GM18951 (cell line): ENCODE results near the gene ZFYVE26.

Experiments used
- POLR2A ChIP-seq: IDR thresholded peaks from 4 replicates; pipeline ENCODE4 v1.6.1; 2011; ENCODE audit warnings: mild to moderate bottlenecking; ENCODE audit not compliant: insufficient read length, insufficient read depth; ENCODE audit errors: extremely low read depth
- in situ Hi-C: fragments of 300-500 bp; cut with MboI; formaldehyde crosslinking; loops from one replicate; pipeline ENCODE4 v1.12.0; 2022; ENCODE audit warnings: low sequenced_read_pairs, mixed read lengths, inconsistent platforms; ENCODE audit not compliant: unreplicated experiment

The ZFYVE26 gene

DNA sequence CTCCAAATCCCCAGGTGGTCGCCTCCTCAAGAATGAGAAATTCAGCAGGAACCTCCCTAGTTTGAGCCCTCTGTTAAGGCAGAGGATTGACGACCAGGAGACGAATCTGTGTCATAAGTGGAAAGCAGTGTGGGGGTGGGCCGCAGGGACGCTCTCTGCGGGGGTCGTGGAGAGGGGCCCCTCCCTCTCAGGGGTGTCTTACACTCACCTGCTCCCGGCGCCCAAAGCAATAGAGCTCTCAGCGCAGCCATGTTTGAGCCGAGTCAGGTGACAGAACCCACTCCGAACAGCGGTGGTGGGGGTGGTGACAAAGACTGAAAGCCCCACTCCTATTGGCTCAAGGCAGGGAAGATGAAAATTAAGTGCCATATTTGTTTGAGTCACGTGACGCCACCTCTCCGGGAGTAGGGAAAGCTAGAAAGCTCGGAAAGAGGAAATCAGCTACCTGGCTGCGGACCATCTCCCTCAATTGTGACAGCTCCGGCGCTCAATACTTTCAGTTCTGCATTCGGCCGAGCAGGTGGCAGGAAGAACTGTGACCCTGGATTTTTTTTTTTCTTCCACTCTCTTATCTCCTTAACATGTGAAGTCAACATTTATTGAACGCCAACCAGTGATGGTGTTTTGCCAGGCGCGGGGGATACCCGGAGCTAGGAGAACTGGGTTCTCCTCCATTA, at the start of gene ZFYVE26:
Gene ZFYVE26, minus strand, starts transcription at position 265 of the 677 bp plus-strand sequence. CDS start 627 bp downstream, outside the sequence.
- in situ Hi-C loops, result no loop called here

DNA sequence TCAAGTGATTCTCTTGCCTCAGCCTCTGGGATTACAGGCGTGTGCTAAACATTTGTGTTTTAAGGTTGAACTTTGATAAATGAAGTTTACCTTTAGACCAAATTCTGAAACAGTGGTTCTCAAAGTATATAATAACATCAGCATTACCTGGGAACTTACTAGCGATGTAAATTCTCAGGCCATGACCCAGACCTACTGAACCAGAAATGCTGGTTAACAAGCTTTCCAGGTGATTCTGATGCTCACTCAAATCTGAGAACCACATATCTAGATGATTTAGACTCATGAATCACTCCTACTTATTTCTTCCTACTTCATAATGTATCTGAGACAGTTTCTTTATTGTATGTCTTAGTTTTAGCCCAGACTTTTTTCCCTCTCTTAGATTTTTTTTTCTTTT, 46.8 kb upstream of the ZFYVE26 start:
- in situ Hi-C loops, result no loop called here
- no peak for TF ChIP-seq POLR2A

More for the DNA sequence above, at the start of gene ZFYVE26:
- TF ChIP-seq POLR2A, result peak; percentile 69

GRCh38 chr14:67859169-67859749, 42.9 kb upstream of the ZFYVE26 start:
- in situ Hi-C loops, result no loop called here
- TF ChIP-seq POLR2A, result no peak

GRCh38 chr14:67857778-67858350, 41.5 kb upstream of the ZFYVE26 start:
- TF ChIP-seq POLR2A, result no peak

DNA sequence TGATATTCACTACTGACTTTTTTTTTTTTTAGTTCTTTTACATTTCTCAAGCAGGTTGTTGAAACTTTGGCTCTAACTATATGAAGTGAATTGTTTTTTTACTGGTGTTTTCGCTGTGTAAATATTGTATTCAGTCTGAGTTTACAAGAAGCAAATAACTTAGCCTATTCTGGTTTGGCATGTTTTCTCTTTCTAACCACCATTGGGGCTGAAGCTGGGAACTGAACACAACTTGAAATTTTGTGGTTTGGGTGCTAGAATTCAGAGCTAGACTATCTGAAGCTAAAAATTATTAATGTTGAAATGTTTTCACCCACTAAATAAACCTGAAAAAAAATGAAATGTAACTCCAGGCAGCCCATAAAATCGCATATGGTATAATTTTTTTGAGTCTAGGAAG, 40.4 kb upstream of the ZFYVE26 start:
- in situ Hi-C loops, result no loop called here
- TF ChIP-seq POLR2A, result no peak

More at GRCh38 chr14:67857778-67858350, 41.5 kb upstream of the ZFYVE26 start:
- in situ Hi-C loops, result no loop called here

GRCh38 chr14:67853715-67854114, 37.3 kb upstream of the ZFYVE26 start:
- in situ Hi-C loops, result no loop called here
- TF ChIP-seq POLR2A, result no peak

GRCh38 chr14:67852926-67853604, 36.7 kb upstream of the ZFYVE26 start:
- no peak for TF ChIP-seq POLR2A

DNA sequence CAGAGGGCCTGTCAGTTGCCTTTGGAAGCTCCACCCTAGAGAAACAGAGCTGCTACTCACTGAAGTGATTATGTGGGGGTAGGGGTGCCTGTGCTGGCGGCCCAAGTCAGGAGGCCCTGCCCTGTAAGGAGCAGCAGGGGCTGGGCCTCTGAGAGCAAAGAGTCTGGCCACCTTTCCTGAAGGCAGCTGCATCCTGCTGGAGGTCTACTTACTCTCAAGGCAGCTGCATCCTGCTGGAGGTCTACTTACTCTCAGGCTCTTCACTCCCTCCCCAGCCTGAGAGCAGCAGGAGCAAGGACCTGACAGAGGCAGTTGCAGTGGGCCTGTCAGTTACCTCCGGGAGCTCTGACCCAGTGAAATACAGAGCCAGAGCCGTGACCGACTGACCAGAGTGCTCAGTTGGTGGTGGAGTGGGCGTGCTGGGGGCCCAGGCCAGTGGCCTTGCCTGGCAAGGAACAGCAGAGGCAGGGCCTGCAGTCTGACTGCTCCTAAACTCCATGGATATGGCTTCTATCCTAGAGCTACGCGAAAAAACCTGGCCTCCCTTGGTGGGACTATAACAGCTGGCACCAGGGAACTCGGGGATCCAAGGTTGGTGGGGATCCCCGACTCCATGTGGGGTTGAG, 35.5 kb upstream of the ZFYVE26 start:
- in situ Hi-C loops, result no loop called here
- no peak for TF ChIP-seq POLR2A

More at GRCh38 chr14:67852926-67853604, 36.7 kb upstream of the ZFYVE26 start:
- in situ Hi-C loops, result no loop called here

DNA sequence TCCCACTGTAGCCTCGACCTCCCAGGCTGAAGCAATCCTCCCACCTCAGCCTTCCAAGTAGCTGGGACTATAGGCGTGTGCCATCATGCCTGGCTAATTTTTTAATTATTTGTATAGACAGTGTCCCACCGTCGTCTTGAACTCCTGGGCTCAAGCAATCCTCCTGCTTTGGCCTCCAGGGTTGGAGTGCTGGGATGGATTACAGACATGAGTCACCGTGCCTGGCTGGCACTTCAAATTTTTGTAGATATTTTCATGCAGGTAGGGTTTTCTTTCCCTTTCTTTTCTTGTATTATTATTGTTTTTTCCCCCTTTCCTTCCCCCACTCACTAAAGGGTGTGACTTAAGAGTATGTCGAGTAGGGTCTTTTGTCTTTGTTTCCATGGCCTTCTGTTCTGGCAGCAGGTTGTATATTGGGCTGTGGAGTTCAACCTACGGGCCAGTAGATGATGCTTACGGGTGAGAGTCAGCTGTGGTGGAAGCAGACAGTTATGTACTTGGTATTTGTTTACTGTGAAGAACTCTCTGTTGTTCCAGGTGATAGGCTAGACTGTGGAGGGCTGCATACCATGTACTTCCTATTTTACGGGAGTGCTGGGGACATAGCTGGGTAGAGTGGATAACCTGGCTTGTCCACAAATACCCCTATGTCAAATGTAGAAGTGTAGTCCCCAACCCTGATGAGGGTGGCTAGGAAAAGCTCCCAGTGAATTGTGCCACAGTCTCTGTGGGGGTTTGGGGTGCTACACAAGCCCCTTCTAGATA, 33.9 kb upstream of the ZFYVE26 start:
- in situ Hi-C loops, result no loop called here
- TF ChIP-seq POLR2A, result no peak

DNA sequence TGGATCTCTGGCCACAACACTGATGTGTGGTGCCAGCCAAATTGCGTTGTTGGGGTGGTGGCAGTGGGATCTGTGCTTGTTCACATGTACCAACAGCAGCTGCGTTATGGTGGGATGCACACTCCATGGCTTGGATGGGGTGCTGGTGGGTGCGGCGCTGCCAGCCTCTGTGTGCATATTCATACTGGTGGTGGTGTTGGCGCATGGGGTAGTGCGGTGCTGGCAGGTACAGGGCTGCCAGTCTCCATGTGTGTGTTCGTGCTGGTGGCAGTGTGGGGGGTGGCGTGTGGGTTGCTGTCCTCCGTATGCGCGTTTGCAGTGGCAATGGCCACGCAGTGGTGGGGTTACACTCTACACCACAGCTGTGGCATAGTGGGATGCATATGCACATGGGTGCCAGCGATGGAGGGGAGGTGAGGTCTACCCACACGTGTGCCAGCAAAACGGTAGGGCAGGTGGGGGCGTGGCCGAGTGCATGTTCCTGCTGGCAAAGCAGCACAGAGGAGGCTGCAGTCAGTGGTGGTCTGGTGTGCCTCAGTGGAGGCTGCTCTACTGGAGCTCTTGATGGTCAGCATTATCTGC, 29.7 kb upstream of the ZFYVE26 start:
- no peak for TF ChIP-seq POLR2A
- in situ Hi-C loops, result no loop called here

DNA sequence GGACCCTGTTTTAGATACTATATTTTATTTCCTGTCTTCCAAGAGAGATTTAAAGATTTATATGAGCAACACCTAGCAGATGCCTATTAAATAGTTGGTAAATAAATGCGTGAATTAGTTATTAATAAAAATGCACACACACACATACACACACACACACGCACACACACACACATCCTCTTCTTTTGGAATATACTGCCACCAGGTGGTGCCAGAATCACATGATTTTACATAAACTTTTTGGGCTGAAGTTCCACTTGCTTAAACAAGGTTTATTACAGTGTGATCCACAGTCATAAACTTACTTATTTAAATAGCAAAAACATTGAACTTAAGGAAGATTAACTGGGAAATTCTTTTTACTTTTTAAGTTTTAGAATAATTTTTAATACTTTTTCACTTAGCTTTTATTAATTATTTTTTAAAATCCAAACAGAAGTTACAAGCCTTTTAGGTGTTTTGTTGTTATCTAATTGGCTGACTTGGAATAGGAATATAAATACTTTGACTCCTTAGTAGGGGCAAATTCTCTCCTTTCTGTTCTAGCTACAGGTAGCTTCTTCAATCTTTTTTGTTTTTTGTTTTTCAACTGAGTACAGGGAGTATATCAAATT, 20.7 kb upstream of the ZFYVE26 start:
- in situ Hi-C loops, result loop anchor here (10.0 kb wide), 1 partner anchor 88 kb away; no protein-coding TSS in a partner anchor
- no peak for TF ChIP-seq POLR2A
